ENCODE results near the gene NAP1L4.

Gene NAP1L4

DNA sequence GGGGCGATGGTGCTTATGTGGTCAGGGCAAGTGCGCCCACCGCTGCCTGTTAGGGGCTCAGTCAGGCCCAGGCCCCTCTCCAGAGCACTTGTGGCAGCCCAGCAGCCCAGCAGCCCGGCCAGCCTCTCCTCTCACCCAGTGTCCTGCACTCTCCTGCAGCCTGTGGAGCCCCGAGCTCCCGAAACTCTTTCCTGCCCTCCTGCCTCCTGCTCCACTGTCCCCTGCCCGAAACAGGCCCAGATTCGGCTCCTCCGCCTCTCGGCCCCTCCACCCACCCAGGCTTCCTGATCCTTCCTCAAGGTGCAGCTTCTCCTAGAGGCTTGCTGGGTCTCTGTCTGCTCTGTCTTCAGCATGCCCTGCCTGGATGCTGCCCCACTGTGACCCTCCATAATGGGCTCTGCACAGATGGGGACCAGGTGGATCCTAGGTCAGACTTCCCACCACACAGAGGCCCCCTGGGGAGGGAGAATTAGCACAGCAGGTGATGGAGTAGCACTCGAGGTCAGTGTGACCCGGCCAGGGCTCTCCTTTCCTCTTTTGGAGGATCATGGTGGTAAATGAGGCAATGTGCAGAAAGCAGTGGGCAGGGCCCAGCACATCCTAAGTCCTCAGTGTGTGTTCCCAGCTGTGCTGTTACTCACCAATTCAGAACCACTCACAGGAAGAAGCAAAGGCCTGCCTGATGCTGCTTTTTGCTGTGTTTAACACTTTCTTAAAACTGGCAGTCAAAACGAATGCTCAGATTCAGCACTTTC is 18.6 kb upstream of the NAP1L4 start:
- DNase-seq = no peak

DNA sequence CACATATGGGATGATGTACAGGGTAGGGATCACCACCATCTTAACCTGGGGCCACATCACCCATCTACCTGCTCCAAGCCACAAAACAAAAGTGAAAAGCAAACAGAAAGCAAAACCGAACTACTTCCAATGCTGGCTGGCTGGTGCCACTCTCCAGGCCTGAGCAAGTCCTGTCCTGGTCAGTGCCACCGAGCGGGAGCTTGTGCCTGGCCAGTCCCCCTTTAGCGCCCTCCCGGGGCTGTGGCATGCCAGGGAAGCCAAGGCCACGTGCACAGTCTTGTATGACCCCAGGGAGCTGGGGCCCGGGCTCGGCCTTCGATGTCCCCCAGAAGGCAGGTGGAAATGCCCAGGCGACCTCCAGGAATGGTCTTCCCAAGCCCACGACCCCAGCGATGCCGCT is 17.9 kb upstream of the NAP1L4 start:
- DNase-seq = no peak

GRCh38 chr11:3009481-3009880 is 17.4 kb upstream of the NAP1L4 start:
- no peak for DNase-seq

GRCh38 chr11:3008746-3009336 is 16.7 kb upstream of the NAP1L4 start:
- DNase-seq = no peak

DNA sequence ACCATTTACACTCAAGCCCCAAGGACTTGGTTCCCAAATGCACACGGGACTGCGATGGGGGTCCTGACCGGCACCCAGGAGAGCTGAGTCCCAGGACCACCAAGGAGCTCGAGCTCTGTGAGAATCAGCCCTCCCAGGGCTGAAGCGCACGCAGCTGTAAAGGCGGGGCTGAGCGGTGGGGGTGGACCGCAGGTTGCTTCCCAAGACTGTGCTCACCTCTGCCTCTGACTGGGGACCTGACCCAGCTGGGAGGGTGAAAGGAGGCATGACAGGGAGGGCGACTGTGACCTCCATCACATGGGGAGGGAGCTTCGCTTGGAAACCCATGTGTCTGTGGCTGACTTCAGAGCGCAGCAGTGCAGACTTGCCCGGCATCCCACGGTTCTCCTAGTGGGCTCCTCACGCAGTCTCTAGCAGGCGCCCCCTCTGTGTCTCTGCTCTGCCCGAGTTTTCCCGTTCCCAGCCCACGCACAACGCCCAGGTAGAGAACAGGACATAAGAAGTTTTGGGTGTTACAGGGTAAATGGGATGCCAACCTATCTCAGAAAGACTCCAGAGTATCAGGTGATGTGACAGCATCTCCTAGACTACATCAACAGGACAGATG is 15.4 kb upstream of the NAP1L4 start:
- no peak for DNase-seq

DNA sequence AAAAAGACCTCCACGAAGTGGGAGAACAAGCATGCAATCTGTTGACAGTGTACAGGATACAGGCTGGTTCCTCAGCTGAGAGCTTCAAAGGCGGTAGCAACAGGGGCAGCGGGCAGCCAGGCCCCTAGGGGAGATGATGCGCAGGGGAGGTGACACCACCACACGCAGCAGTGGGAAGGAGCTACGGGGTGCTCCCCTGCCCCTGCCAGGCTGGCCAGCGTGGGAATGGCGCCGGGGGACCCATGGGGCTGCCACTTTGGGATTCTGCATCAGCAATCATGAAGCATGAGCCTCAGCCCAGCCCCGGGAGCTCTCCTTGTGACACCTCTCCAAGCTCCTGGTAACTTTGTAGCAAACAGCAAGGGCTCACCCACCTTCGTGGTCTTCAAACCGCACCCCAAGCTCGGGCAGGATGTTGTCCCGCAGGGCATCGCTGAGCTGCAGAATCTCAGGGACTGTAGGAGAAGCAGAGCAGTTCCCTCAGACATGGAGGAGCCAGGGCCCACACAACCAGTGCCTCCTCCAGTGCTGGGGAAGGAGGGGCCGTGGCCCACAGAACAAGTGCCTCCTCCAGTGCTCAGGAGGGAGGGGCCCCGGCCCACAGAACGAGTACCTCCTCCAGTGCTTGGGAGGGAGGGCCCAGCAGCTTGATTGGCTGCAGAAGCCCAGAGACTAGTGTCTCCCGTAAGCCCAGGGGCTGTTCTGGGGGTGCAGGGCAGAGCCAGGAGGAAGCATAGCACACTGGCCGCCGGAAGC is 14.6 kb upstream of the NAP1L4 start:
- DNase-seq = peak; percentile 50

- DNase-seq = no peak
Measured at GRCh38 chr11:3004481-3004880, 12.4 kb upstream of the NAP1L4 start.

- DNase-seq = no peak
Measured at GRCh38 chr11:3003396-3004231, 11.5 kb upstream of the NAP1L4 start.

DNA sequence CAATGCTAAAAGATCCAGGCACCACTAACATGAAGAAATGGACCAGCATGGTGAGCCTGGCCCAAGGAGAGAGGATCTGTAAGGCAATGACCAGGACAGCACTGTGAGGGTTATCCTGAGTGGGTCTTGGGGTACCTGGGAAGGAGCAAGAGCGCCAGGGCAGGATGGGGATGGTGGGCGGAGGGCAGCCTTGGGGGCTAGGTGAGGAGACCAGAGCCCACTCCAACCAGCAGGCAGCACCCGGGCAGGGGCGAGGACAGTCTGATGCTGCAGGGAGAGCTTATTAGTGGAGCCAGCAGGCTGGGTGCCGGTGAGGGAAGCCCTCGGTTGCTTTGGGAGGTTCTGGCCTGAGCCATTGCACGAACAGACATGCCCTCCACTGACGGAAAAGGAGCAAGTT is 10.7 kb upstream of the NAP1L4 start:
- no peak for DNase-seq

DNA sequence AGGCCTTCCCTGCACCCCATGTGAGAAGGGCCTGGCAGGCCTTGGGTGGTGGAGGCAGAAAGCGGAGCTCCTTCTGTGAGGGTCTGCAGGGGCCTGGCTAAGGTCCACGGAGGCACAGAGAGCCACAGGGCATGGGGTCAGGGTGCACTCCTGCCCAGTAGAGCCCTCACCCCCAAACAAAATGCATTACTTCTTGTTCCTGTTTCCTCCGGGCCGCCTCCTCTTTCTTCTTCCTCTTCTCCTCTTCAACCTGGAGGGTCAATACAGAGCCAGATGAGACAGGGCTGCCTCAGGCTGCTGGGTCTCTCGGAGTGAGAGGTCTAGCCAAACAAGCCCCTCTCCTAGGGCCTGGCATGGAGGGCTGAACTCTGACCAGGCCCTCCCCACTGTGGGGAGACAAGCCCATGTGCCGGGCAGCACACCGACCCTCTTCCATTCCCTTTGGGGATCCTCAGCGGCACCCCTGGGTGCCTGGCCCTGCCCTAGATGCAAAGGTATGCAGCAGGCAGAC is 10.3 kb upstream of the NAP1L4 start:
- DNase-seq = peak; percentile 10

DNA sequence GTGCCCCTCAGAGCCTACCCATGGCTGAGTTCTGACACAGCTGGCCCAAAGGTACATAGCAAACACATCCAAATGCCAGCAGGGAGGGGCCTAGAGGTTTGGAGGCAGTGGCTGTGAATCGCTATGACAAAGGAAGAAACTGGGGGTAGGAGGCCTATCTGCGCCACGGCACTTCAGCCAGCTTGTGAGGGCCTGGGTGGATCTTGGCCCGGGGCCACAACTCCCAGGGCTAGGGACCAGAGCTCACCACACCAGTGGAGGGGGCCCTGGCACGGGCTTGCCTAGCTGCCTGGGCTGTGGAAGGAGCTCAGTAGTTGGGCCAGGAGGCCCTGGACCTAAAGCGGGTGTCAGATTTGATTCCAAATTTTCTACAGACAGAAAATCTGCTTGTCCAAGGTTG is 9.4 kb upstream of the NAP1L4 start:
- DNase-seq = peak; percentile 4

GRCh38 chr11:3000032-3000961 is 8.2 kb upstream of the NAP1L4 start:
- DNase-seq = peak; percentile 13

- no peak for DNase-seq
Measured at GRCh38 chr11:2999464-2999998, 7.4 kb upstream of the NAP1L4 start.

- DNase-seq = peak; percentile 4
Measured at GRCh38 chr11:2998073-2998850, 6.1 kb upstream of the NAP1L4 start.

GRCh38 chr11:2997406-2997805 is 5.3 kb upstream of the NAP1L4 start:
- peak; percentile 8 for DNase-seq

DNA sequence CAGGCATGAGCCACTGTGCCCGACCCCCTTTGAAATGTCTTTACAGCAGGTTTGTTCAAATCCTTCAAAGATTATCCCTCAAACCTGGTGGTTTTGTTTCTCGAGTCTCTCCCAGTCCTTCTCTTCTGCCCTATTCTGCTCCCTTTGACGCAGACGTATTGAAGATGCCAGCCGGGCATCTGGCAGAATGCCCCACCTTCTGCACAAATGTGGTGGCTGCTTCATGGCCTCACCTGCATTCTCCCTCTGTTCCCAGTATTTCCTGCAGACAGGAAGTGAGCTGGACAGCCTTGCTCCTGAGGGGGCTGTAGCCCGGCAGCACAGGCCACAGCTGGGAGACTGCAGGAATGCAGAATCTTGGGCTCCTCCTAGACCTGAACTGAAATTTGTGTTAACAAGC is 4.8 kb upstream of the NAP1L4 start:
- DNase-seq = no peak

- DNase-seq = peak; percentile 9
Measured at GRCh38 chr11:2995893-2996554, 3.9 kb upstream of the NAP1L4 start.

- no peak for DNase-seq
Measured at GRCh38 chr11:2995031-2995561, 3.0 kb upstream of the NAP1L4 start.

GRCh38 chr11:2994336-2994730 is 2.2 kb upstream of the NAP1L4 start:
- no peak for DNase-seq

GRCh38 chr11:2992997-2993325 is 832 bp upstream of the NAP1L4 start:
- DNase-seq = no peak
